HEK293 (cell line): ENCODE results near the gene ANTXR1.

Experiments
- CTCF ChIP-seq: fragments of 450-650 bp; formaldehyde crosslinking; IDR thresholded peaks from 2 replicates; pipeline ENCODE4 v1.5.1; 2016; ENCODE audit warnings: missing biosample characterization, missing genetic modification characterization
- MZF1 ChIP-seq: fragments of 450-650 bp; formaldehyde crosslinking; IDR thresholded peaks from 2 replicates; pipeline ENCODE4 v1.5.1; 2017; ENCODE audit warnings: missing biosample characterization, missing genetic modification characterization, borderline replicate concordance
- PATZ1 ChIP-seq: fragments of 450-650 bp; formaldehyde crosslinking; IDR thresholded peaks from 2 replicates; pipeline ENCODE4 v1.5.1; 2016; ENCODE audit warnings: missing biosample characterization, missing genetic modification characterization
- ZNF24 ChIP-seq: fragments of 450-650 bp; formaldehyde crosslinking; IDR thresholded peaks from 2 replicates; pipeline ENCODE4 v1.5.1; 2016; ENCODE audit warnings: missing biosample characterization, missing genetic modification characterization
- ZNF311 ChIP-seq: fragments of 450-650 bp; formaldehyde crosslinking; IDR thresholded peaks from 2 replicates; pipeline ENCODE4 v1.5.1; 2017; ENCODE audit warnings: missing biosample characterization, missing genetic modification characterization, borderline replicate concordance
- ZNF324 ChIP-seq: fragments of 450-650 bp; formaldehyde crosslinking; IDR thresholded peaks from 2 replicates; pipeline ENCODE4 v1.5.1; 2016; ENCODE audit warnings: missing biosample characterization, missing genetic modification characterization

- TF ChIP-seq ZNF311 (tag by site-specific recombination) (no peak), CTCF (tag by site-specific recombination) (no peak), PATZ1 (tag by site-specific recombination) (no peak), MZF1 (tag by site-specific recombination) (no peak), ZNF24 (tag by site-specific recombination) (no peak), ZNF324 (tag by site-specific recombination) (no peak)
Observed at GRCh38 chr2:68971591-68972231, 41.3 kb upstream of the ANTXR1 start.
